Measurements from ENCODE around the gene PNPT1. TPM values are rescaled to one million over a fixed set of nuclear protein-coding genes. Genes with fewer than 3 reads are reported as not detected.
"Not testable (repeated sequence)": the region's sequence is repeated elsewhere in the genome, so short reads cannot be mapped to it uniquely, and the experiment has no call there.

Gene PNPT1
- total RNA-seq (2013): 13.4 TPM
- polyA plus RNA-seq (10 to 100 TPM in 1 of 3 donors, 1 to 10 TPM in 2; 6.0 to 10.5 (median 9.5) TPM), polyA minus RNA-seq (3.6 and 6.1 TPM in 2 replicates), total RNA-seq (9.6 to 118 (median 18.8) reads per million in 11 experiments)

- Mint-ChIP-seq H3K27ac (peak within 1 kb of the TSS; percentile 72 to 92 (median 83)), H3K4me1 (peaks cover 12% of the 10 kb centered on the region), H3K4me3 (peak within 1 kb of the TSS; percentile 92 to 95), H3K36me3 (peaks cover 7 to 8% of the 10 kb centered on the region in 2 donors), H3K9me3 (peaks cover 0 to 3% (median 0%) of the 10 kb centered on the region in 7 donors), H3K27me3 (ENCODE audit: low read depth in 3 of 3) (peaks cover 1 to 3% (median 2%) of the 10 kb centered on the region in 3 donors)
- peak within 1 kb of the TSS; percentile 66 for H3K9ac ChIP-seq (ENCODE audit: insufficient read depth, low read length, poor library complexity, severe bottlenecking)
- H3K4me1 ChIP-seq (ENCODE audit: control insufficient read depth in 1 of 2, insufficient read depth in 2 of 2, low read length in 2 of 2): peaks cover 8 to 19% of the 10 kb centered on the region in 2 donors
- H3K27ac ChIP-seq (ENCODE audit: low read depth in 1 of 2, low read length in 2 of 2): peak within 1 kb of the TSS in 1 of 2 donors; percentile 71
- H3K4me2 ChIP-seq (replicated peaks; ENCODE audit: extremely low read depth, low read length, poor library complexity, severe bottlenecking): peak within 1 kb of the TSS; percentile 84
- intact Hi-C loops (cut with micrococcal nuclease): no loop called here
- no peaks in the 10 kb centered on the region for H3K27me3 ChIP-seq (ENCODE audit: control insufficient read depth in 2 of 2, insufficient read depth in 2 of 2, low read length in 2 of 2)
- H2AFZ ChIP-seq (ENCODE audit: insufficient read depth, low read depth, low read length, poor library complexity, severe bottlenecking): peak within 1 kb of the TSS; percentile 86
- peaks cover 46% of the 10 kb centered on the region for H3K79me2 ChIP-seq (ENCODE audit: insufficient read depth, low read length)
- TF ChIP-seq CTCF (IDR thresholded peaks at IDR 0.05): no peak
- H3K9me3 ChIP-seq (replicated peaks in 1 of 2; ENCODE audit: control insufficient read depth in 1 of 2, insufficient read depth in 1 of 2, low read length in 2 of 2): no peaks in the 10 kb centered on the region
- H3K36me3 ChIP-seq (replicated peaks in 1 of 2; ENCODE audit: control insufficient read depth in 1 of 2, insufficient read depth in 2 of 2, low read length in 2 of 2): peaks cover 0 to 3% of the 10 kb centered on the region in 2 donors
- no peaks in the 10 kb centered on the region for H4K20me1 ChIP-seq (ENCODE audit: insufficient read depth, low read length)
- H3K4me3 ChIP-seq (replicated peaks in 1 of 3; ENCODE audit: low read depth in 2 of 3, low read length in 3 of 3): peak within 1 kb of the TSS; percentile 72 to 97 (median 83)
- 0% methylated on average over 51 of the region's 56 CpGs for WGBS (ENCODE audit: insufficient coverage)
- peak; percentile 82 to 86 (median 85) for DNase-seq
Measured at GRCh38 chr2:55693181-55694125, at the start of gene PNPT1. PNPT1 (minus strand) TSS chr2:55693844; CDS start chr2:55693823, 21 bp downstream.

GRCh38 chr2:55742996-55743395, 49.4 kb upstream of the PNPT1 start:
- Histone ChIP-seq H3K9ac (ENCODE audit: insufficient read depth, low read length, poor library complexity, severe bottlenecking) (no peak overlapping the region), H3K27ac (ENCODE audit: low read depth in 1 of 2, low read length in 2 of 2) (no peak overlapping the region), H3K4me2 (replicated peaks; ENCODE audit: extremely low read depth, low read length, poor library complexity, severe bottlenecking) (no peak overlapping the region), H3K79me2 (ENCODE audit: insufficient read depth, low read length) (no peaks in the 10 kb centered on the region), H2AFZ (ENCODE audit: insufficient read depth, low read depth, low read length, poor library complexity, severe bottlenecking) (no peak overlapping the region), H4K20me1 (ENCODE audit: insufficient read depth, low read length) (no peaks in the 10 kb centered on the region), H3K27me3 (ENCODE audit: control insufficient read depth in 2 of 2, insufficient read depth in 2 of 2, low read length in 2 of 2) (no peaks in the 10 kb centered on the region), H3K36me3 (replicated peaks in 1 of 2; ENCODE audit: control insufficient read depth in 1 of 2, insufficient read depth in 2 of 2, low read length in 2 of 2) (no peaks in the 10 kb centered on the region), H3K4me1 (ENCODE audit: control insufficient read depth in 1 of 2, insufficient read depth in 2 of 2, low read length in 2 of 2) (no peaks in the 10 kb centered on the region), H3K4me3 (replicated peaks in 1 of 3; ENCODE audit: low read depth in 2 of 3, low read length in 3 of 3) (no peak overlapping the region), H3K9me3 (replicated peaks in 1 of 2; ENCODE audit: control insufficient read depth in 1 of 2, insufficient read depth in 1 of 2, low read length in 2 of 2) (no peaks in the 10 kb centered on the region)
- Mint-ChIP-seq H3K9me3 (peaks cover 0 to 4% (median 3%) of the 10 kb centered on the region in 7 donors), H3K27ac (no peak overlapping the region), H3K4me1 (no peaks in the 10 kb centered on the region), H3K36me3 (no peaks in the 10 kb centered on the region), H3K4me3 (no peak overlapping the region), H3K27me3 (ENCODE audit: low read depth in 3 of 3) (peaks cover 0 to 5% (median 2%) of the 10 kb centered on the region in 3 donors)
- 94% methylated on average over 2 of the region's 3 CpGs for WGBS (ENCODE audit: insufficient coverage)
- no peak for TF ChIP-seq CTCF (IDR thresholded peaks at IDR 0.05)
- intact Hi-C loops (cut with micrococcal nuclease): no loop called here
- no peak for DNase-seq

GRCh38 chr2:55736019-55736536, 42.4 kb upstream of the PNPT1 start:
- H3K4me1 Mint-ChIP-seq; H3K9me3 ChIP-seq (replicated peaks in 1 of 2; ENCODE audit: control insufficient read depth in 1 of 2, insufficient read depth in 1 of 2, low read length in 2 of 2); H3K27me3 Mint-ChIP-seq (ENCODE audit: low read depth in 3 of 3); H3K4me1 ChIP-seq (ENCODE audit: control insufficient read depth in 1 of 2, insufficient read depth in 2 of 2, low read length in 2 of 2); intact Hi-C loops (cut with micrococcal nuclease); H3K36me3 Mint-ChIP-seq; H2AFZ ChIP-seq (ENCODE audit: insufficient read depth, low read depth, low read length, poor library complexity, severe bottlenecking); H3K27ac Mint-ChIP-seq; H3K36me3 ChIP-seq (replicated peaks in 1 of 2; ENCODE audit: control insufficient read depth in 1 of 2, insufficient read depth in 2 of 2, low read length in 2 of 2); H3K4me2 ChIP-seq (replicated peaks; ENCODE audit: extremely low read depth, low read length, poor library complexity, severe bottlenecking); H3K9me3 Mint-ChIP-seq; H3K4me3 ChIP-seq (replicated peaks in 1 of 3; ENCODE audit: low read depth in 2 of 3, low read length in 3 of 3); DNase-seq; H3K9ac ChIP-seq (ENCODE audit: insufficient read depth, low read length, poor library complexity, severe bottlenecking); H3K27me3 ChIP-seq (ENCODE audit: control insufficient read depth in 2 of 2, insufficient read depth in 2 of 2, low read length in 2 of 2); H3K27ac ChIP-seq (ENCODE audit: low read depth in 1 of 2, low read length in 2 of 2); H3K4me3 Mint-ChIP-seq; H3K79me2 ChIP-seq (ENCODE audit: insufficient read depth, low read length); H4K20me1 ChIP-seq (ENCODE audit: insufficient read depth, low read length): not testable (repeated sequence)
- 95% methylated on average over 3 of the region's 5 CpGs for WGBS (ENCODE audit: insufficient coverage)

Data from CD14-positive monocyte (primary cell).